H9 (cell line): ENCODE results near the gene SLC26A2. TPM values are rescaled to one million over a fixed set of nuclear protein-coding genes. Genes with fewer than 3 reads are reported as not detected.

Source experiments
- DNase-seq: peaks from one replicate; pipeline ENCODE4 v3.0.0-alpha.2; 2017
- H2AFZ ChIP-seq: one replicate; pipeline ENCODE4 v1.6.1; 2013; ENCODE audit warnings: mild to moderate bottlenecking, low read length, control low read depth, moderate library complexity
- H2AK5ac ChIP-seq: 2 replicates; pipeline ENCODE4 v1.6.1; 2013; ENCODE audit warnings: low read length, control low read depth, mixed read lengths; ENCODE audit not compliant: insufficient read length
- H2BK120ac ChIP-seq: one replicate; pipeline ENCODE4 v1.6.1; 2013; ENCODE audit warnings: low read depth, mild to moderate bottlenecking, low read length, control low read depth, inconsistent platforms; ENCODE audit not compliant: poor library complexity, severe bottlenecking
- H2BK12ac ChIP-seq: 2 replicates; pipeline ENCODE4 v1.6.1; 2013; ENCODE audit warnings: low read length, control low read depth, mixed read lengths, low read depth; ENCODE audit not compliant: insufficient read length
- H2BK15ac ChIP-seq: 2 replicates; pipeline ENCODE4 v1.6.1; 2013; ENCODE audit warnings: low read depth, low read length, control low read depth
- H2BK20ac ChIP-seq: one replicate; pipeline ENCODE4 v1.6.1; 2013; ENCODE audit warnings: low read depth, mild to moderate bottlenecking, low read length, control low read depth, inconsistent platforms; ENCODE audit not compliant: poor library complexity, severe bottlenecking
- H2BK5ac ChIP-seq: 2 replicates; pipeline ENCODE4 v1.6.1; 2013; ENCODE audit warnings: low read length, control low read depth, mixed read lengths; ENCODE audit not compliant: insufficient read length
- H3K14ac ChIP-seq: 2 replicates; pipeline ENCODE4 v1.6.1; 2013; ENCODE audit warnings: low read length, control low read depth; ENCODE audit not compliant: insufficient read depth
- H3K18ac ChIP-seq: 2 replicates; pipeline ENCODE4 v1.6.1; 2013; ENCODE audit warnings: low read depth, mild to moderate bottlenecking, mixed read lengths, low read length, control low read depth; ENCODE audit not compliant: insufficient read length
- H3K23ac ChIP-seq: 2 replicates; pipeline ENCODE4 v1.6.1; 2013; ENCODE audit warnings: low read length, control low read depth, mixed read lengths, low read depth; ENCODE audit not compliant: insufficient read length
- H3K23me2 ChIP-seq: 2 replicates; pipeline ENCODE4 v1.6.1; 2013; ENCODE audit warnings: low read depth, mild to moderate bottlenecking, mixed read lengths, low read length, control low read depth; ENCODE audit not compliant: insufficient read length, poor library complexity, severe bottlenecking
- H3K27ac ChIP-seq: 2 replicates; pipeline ENCODE4 v1.5.1; 2013; ENCODE audit warnings: low read length, control low read depth, mixed read lengths, low read depth; ENCODE audit not compliant: insufficient read length
- H3K27me3 ChIP-seq: 2 replicates; pipeline ENCODE4 v1.6.1; 2013; ENCODE audit warnings: low read length, control low read depth, inconsistent platforms; ENCODE audit not compliant: insufficient read depth
- H3K4ac ChIP-seq: 2 replicates; pipeline ENCODE4 v1.6.1; 2013; ENCODE audit warnings: low read depth, mild to moderate bottlenecking, control low read depth, inconsistent platforms, low read length, moderate library complexity
- H3K4me1 ChIP-seq: 2 replicates; pipeline ENCODE4 v1.6.1; 2013; ENCODE audit warnings: low read length, control low read depth, inconsistent platforms; ENCODE audit not compliant: insufficient read depth
- H3K4me2 ChIP-seq: 2 replicates; pipeline ENCODE4 v1.6.1; 2013; ENCODE audit warnings: low read length, control low read depth, mixed read lengths; ENCODE audit not compliant: insufficient read length, insufficient read depth
- H3K56ac ChIP-seq: 2 replicates; pipeline ENCODE4 v1.6.1; 2013; ENCODE audit warnings: low read depth, mild to moderate bottlenecking, mixed read lengths, low read length, control low read depth; ENCODE audit not compliant: insufficient read length
- H3K79me1 ChIP-seq: 2 replicates; pipeline ENCODE4 v1.6.1; 2013; ENCODE audit warnings: low read depth, mild to moderate bottlenecking, moderate library complexity, low read length, control low read depth, inconsistent platforms; ENCODE audit not compliant: insufficient read depth, poor library complexity, severe bottlenecking
- H3K79me2 ChIP-seq: 2 replicates; pipeline ENCODE4 v1.6.1; 2013; ENCODE audit warnings: low read length, control low read depth, inconsistent platforms; ENCODE audit not compliant: insufficient read depth
- H3K9ac ChIP-seq: 2 replicates; pipeline ENCODE4 v1.6.1; 2013; ENCODE audit warnings: low read length, control low read depth, mixed read lengths; ENCODE audit not compliant: insufficient read length; ENCODE audit errors: extremely low read depth
- H3K9me3 ChIP-seq: one replicate; pipeline ENCODE4 v1.6.1; 2013; ENCODE audit warnings: low read depth, low read length, inconsistent platforms; ENCODE audit not compliant: control insufficient read depth
- H3T11ph ChIP-seq: one replicate; pipeline ENCODE4 v1.6.1; 2013; ENCODE audit warnings: mild to moderate bottlenecking, low read length, control low read depth, inconsistent platforms
- H4K20me1 ChIP-seq: one replicate; pipeline ENCODE4 v1.6.1; 2013; ENCODE audit not compliant: control insufficient read depth, insufficient read length, insufficient read depth
- H4K5ac ChIP-seq: 2 replicates; pipeline ENCODE4 v1.6.1; 2013; ENCODE audit warnings: low read depth, mild to moderate bottlenecking, mixed read lengths, low read length, control low read depth; ENCODE audit not compliant: insufficient read length
- H4K8ac ChIP-seq: replicated peaks from 2 replicates; pipeline ENCODE4 v1.6.1; 2013; ENCODE audit warnings: low read length, control low read depth, mixed read lengths, low read depth; ENCODE audit not compliant: insufficient read length
- H4K91ac ChIP-seq: 2 replicates; pipeline ENCODE4 v1.6.1; 2013; ENCODE audit warnings: low read depth, mild to moderate bottlenecking, moderate library complexity, mixed read lengths, low read length, control low read depth; ENCODE audit not compliant: insufficient read length
- H3K27ac Mint-ChIP-seq, 3 experiments: 2 replicates in 2 of 3; 3 replicates in 1 of 3; pipeline ENCODE4 v1.8.0; 2020 to 2021; ENCODE audit warnings: mixed read lengths in 3 of 3, mild to moderate bottlenecking in 1 of 3, moderate library complexity in 1 of 3
- H3K27me3 Mint-ChIP-seq: 2 replicates; pipeline ENCODE4 v1.8.0; 2021; ENCODE audit warnings: low read depth, mild to moderate bottlenecking, moderate library complexity, mixed read lengths
- H3K36me3 Mint-ChIP-seq, 3 experiments: 2 replicates in 2 of 3; 3 replicates in 1 of 3; pipeline ENCODE4 v1.8.0; 2020 to 2021; ENCODE audit warnings: low read depth in 3 of 3, mixed read lengths in 3 of 3; ENCODE audit not compliant: insufficient read depth in 1 of 3
- H3K4me1 Mint-ChIP-seq, 2 experiments: 2 replicates each; pipeline ENCODE4 v1.8.0; 2020; ENCODE audit warnings: mixed read lengths in 2 of 2
- H3K4me3 Mint-ChIP-seq, 2 experiments: 2 replicates in 1 of 2; 3 replicates in 1 of 2; pipeline ENCODE4 v1.8.0; 2020 to 2021; ENCODE audit warnings: mild to moderate bottlenecking in 2 of 2, mixed read lengths in 2 of 2, moderate library complexity in 1 of 2
- H3K9me3 Mint-ChIP-seq, 2 experiments: 2 replicates in 1 of 2; 3 replicates in 1 of 2; pipeline ENCODE4 v1.8.0; 2020; ENCODE audit warnings: mild to moderate bottlenecking in 2 of 2, mixed read lengths in 2 of 2, moderate library complexity in 1 of 2
- WGBS: extraction: QIAGEN DNeasy Blood & Tissue Kit; methylation state at CpG from one replicate; pipeline ENCODE4 v1.1.7; 2013; ENCODE audit warnings: missing lambda C conversion rate, low lambda C conversion rate, mixed read lengths; ENCODE audit not compliant: insufficient read length; ENCODE audit errors: extremely low coverage; 5-methylcytosine and 5-hydroxymethylcytosine counted together
- total RNA-seq: library from RNA; stranded (reverse); gene quantifications from 2 replicates; pipeline ENCODE4 v1.2.1, GENCODE V29; 2021
- TF ChIP-seq, protein P1 (sequence below): fragments of 200-600 bp; sonication (generic); conservative IDR thresholded peaks from 3 replicates; pipeline ENCODE4 v1.8.0; 2021; ENCODE audit warnings: antibody characterized with exemption, mild to moderate bottlenecking

Gene SLC26A2
- total RNA-seq, 1 experiment from 2014 or later: 5.9 TPM

GRCh38 chr5:149922950-149923349 lies 37.6 kb upstream of the SLC26A2 start:
- no peak overlapping the region for H3T11ph ChIP-seq
- WGBS: no CpG with 5 or more reads among the region's 6 CpGs
- no peaks in the 10 kb centered on the region for H3K79me1 ChIP-seq
- no peak overlapping the region for H3K23ac ChIP-seq
- H3K4me1 ChIP-seq: no peaks in the 10 kb centered on the region
- no peaks in the 10 kb centered on the region for H3K9me3 ChIP-seq
- no peaks in the 10 kb centered on the region for H3K27me3 Mint-ChIP-seq
- DNase-seq: no peak
- H4K5ac ChIP-seq: no peak overlapping the region
- no peak overlapping the region for H3K18ac ChIP-seq
- no peaks in the 10 kb centered on the region for H3K27me3 ChIP-seq
- H3K4me1 Mint-ChIP-seq: no peaks in the 10 kb centered on the region
- no peak overlapping the region for H3K14ac ChIP-seq
- H2AFZ ChIP-seq: no peak overlapping the region
- H3K9me3 Mint-ChIP-seq: no peaks in the 10 kb centered on the region
- H3K23me2 ChIP-seq: no peaks in the 10 kb centered on the region
- no peak overlapping the region for H2BK120ac ChIP-seq
- TF ChIP-seq, protein P1, sequence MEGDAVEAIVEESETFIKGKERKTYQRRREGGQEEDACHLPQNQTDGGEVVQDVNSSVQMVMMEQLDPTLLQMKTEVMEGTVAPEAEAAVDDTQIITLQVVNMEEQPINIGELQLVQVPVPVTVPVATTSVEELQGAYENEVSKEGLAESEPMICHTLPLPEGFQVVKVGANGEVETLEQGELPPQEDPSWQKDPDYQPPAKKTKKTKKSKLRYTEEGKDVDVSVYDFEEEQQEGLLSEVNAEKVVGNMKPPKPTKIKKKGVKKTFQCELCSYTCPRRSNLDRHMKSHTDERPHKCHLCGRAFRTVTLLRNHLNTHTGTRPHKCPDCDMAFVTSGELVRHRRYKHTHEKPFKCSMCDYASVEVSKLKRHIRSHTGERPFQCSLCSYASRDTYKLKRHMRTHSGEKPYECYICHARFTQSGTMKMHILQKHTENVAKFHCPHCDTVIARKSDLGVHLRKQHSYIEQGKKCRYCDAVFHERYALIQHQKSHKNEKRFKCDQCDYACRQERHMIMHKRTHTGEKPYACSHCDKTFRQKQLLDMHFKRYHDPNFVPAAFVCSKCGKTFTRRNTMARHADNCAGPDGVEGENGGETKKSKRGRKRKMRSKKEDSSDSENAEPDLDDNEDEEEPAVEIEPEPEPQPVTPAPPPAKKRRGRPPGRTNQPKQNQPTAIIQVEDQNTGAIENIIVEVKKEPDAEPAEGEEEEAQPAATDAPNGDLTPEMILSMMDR: no peak
- no peak overlapping the region for H3K4me2 ChIP-seq
- no peak overlapping the region for H2BK15ac ChIP-seq
- H3K9ac ChIP-seq: no peak overlapping the region
- no peaks in the 10 kb centered on the region for H3K79me2 ChIP-seq
- H2BK20ac ChIP-seq: no peak overlapping the region
- no peak overlapping the region for H3K27ac Mint-ChIP-seq
- no peaks in the 10 kb centered on the region for H4K20me1 ChIP-seq
- H3K36me3 Mint-ChIP-seq: no peaks in the 10 kb centered on the region
- no peak overlapping the region for H2BK12ac ChIP-seq
- no peak overlapping the region for H4K8ac ChIP-seq
- H2AK5ac ChIP-seq: no peak overlapping the region
- H3K4me3 Mint-ChIP-seq: no peak overlapping the region
- H3K4ac ChIP-seq: no peak overlapping the region
- H3K56ac ChIP-seq: no peak overlapping the region
- no peak overlapping the region for H3K27ac ChIP-seq
- no peak overlapping the region for H2BK5ac ChIP-seq
- H4K91ac ChIP-seq: no peak overlapping the region
